ENCODE data around the gene KDM8. TPM values are rescaled to one million over a fixed set of nuclear protein-coding genes. Genes with fewer than 3 reads are reported as not detected.
"Not testable (repeated sequence)": the region's sequence is repeated elsewhere in the genome, so short reads cannot be mapped to it uniquely, and the experiment has no call there.

The KDM8 gene
- polyA plus RNA-seq, 12 donors = 4.1 to 21.3 (median 5.9) TPM; not detected in 1

DNA sequence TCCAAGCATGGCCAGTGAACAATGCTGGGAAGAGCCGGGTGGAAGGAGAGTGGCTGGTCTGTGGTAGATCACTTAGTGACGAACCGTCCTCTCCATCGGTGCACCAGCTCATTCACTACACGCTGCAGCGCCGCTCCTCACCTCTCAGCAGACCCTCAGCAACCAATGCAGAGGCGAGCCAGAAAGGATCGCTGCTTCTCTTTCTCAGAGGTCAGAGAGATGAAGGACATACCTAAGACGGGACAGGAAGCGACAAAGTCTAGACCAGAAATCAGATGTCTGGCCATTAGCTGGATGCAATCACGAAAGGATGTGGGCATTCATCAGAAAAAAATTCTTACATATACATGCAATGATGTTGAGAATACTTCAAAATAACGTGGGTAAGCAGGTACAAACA, 38.3 kb downstream of the KDM8 start:
- no peak for DNase-seq

DNA sequence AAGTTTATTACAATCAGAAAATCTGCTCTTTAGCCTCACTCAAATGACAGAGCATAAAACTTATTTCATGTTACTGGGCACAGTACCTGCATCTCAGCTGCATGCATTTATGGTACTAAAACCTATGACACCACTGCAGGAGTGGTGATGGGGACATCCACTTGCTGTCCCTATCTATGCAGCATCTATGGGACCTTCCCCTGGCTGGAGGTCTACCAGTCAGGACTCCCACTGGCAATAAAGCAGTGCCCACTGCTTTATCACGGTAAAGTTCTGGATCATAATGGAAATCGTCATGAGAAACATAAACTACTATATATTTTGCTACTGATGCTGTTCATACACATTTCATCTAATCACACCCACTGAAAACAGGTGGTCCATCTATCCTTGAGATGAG, 39.1 kb downstream of the KDM8 start:
- DNase-seq = no peak

DNA sequence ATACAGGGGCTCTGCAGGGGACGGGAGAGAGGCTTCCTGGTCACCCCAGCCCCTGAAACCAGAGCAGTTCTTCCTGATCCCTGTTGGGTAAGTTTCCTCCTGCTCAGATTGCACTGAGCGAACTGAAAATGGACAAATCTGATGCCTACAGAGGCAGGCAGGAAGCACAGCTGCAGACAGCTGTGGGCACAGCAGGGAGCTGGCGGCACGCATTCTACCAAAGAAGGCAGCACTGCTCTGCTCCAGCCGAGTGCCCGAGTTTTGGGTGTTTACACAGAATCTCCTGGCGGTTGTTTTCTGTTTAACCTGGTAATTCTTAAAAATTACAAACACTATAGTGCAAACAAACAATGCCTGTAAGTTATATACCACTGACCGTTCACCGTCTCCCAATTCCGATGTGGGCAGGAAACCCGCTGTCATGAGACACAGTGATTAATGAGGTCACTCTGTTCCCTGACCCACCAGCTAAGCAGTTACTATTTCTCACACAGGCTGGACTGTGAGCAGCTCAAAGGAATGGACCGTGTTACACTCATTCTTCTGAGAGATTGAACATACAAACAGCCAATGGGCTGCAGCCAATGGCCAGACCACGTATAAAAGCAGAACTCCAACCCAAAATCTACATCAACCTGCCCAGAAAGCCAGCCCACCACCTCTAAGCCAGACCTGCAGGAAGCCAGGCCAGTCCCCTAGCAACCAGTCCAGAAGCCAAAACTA, 39.7 kb downstream of the KDM8 start:
- no peak for DNase-seq

DNA sequence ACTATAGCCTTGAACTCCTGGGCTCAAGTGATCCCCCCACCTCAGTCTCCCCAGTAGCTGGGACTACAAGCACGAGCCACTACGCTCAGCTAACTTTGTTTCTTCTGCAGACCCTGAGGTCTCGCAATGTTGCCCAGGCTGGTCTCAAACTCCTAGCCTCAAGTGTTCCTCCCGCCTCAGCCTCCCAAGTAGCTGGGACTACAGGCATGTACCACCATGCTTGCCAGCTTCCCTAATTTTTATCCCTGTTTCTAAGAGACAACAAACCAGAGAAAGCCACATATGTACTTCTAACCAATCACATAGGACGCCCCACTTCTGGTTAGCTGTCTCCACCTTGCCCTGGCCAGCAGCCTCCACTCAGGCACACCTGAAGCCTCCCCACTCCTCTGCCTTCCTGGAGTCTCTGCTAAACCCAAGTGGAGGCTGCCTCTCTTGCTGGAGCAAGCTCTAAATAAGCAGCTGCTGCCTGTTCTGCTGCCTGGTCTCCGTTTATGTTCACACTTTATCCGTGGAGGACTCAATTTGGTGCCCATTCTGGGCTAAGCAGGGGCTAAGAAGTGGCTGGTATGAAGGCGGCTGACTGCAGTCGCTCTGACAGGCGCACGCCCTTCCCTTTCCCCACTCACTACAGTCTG, 40.5 kb downstream of the KDM8 start:
- no peak for DNase-seq

DNA sequence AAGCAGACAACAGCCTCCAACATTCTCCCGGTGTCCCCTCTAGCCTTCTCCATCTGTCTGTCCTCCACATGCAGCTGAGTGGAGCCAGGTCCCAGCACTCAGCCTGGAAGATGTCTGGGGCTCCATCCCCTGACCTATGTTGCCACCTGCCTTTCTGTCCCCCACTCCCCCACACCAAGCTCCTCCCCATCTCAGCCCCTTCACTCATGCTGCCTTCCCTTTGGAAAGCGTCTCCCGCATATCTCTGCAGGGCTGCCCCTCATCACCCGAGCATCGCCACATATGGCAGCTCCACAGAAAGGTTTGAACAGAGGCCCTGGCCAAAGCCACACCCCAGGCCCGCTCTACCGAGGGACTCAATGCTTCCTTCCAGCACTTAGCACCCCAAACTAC, 41.0 kb downstream of the KDM8 start:
- DNase-seq = no peak

DNA sequence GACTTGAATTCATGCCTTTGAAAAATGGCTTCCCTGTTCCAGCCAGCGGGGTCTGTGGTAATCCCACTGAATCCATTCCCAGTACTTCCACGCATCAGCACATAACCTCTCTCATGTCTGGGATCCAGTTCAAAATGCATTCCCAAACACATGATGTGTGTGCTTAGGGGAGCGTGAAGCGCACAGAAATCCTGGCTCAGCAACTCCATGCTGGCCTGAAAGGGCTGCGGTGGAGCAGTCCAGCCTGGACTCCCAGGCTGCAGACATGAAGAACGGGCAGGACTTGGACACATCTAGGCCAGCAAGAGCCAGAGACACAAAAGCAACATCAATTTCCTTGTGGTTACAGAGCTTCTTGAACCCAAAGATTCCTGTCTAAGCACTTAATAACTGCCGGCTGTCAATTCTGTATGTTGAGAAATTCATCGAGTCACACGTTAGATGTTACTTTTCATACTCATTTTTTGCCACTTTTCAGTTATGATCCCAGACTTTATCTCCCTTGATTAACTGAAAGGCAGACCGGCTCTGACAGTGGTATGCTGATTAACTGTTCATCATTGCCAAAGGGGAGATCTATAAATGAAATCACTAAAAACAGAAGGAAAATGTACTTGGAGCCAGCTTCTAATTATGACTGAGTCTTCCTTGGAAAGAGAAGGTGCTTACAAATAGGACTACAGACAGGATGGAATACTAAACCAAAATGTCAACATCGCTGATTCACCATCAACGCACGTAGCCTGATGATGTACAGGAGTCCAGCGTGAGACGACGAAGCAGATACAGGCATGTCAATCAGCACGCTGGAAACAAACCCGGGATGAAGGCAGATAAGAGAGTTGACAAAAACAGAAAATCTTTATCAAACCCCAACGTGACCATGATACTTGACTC, 42.2 kb downstream of the KDM8 start:
- DNase-seq = peak; percentile 93

DNA sequence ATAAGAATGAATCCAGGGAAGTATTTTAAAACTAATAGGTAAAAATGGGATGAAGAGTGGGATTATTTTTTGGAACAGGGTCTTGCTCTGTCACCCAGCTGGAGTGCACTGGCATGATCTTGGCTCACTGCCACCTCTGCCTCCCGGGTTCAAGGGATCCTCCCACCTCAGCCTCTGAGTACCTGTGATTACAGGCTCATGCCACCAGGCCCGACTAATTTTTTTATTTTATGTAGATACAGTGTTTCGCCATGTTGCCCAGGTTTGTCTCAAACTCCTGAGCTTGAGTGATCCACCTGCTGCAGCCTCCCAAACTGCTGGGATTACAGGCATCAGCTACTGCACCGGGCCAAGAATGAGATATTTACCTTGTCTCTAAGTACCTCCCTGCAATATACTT, 43.1 kb downstream of the KDM8 start:
- DNase-seq = no peak

DNA sequence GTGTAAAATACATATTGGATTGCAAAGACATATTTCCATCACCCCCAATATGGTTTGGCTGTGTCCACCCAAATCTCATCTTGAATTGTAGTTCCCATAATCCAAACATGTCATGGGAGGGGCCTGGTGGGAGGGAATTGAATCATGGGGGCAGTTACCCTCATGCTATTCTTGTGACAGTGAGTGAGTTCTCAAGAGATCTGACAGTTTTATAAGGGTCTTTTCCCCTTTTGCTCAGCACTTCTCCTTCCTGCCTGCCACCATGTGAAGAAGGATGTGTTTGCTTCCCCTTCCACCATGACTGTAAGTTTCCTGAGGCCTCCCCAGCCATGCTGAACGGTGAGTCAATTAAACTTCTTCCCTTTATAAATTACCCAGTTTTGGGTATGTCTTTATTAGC, 43.8 kb downstream of the KDM8 start:
- DNase-seq = not testable (repeated sequence)

DNA sequence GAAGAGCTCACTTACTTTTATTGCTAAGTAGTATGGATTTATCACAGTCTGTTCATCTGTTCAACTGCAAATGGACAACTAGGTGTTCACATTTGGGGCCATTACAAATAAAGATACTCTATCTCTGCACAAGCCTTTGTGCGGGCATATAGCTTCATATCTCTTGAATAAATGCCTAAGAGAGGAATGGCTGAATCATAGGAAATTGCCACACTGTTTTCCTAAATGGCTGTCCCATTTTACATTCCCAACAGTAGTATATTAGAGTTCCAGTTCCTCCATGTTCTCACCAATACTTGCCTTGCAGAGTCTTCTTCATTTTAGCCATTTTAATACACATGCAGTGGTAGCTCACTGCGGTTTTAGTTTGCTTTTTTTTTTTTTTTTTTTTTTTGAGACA, 44.7 kb downstream of the KDM8 start:
- no peak for DNase-seq

DNA sequence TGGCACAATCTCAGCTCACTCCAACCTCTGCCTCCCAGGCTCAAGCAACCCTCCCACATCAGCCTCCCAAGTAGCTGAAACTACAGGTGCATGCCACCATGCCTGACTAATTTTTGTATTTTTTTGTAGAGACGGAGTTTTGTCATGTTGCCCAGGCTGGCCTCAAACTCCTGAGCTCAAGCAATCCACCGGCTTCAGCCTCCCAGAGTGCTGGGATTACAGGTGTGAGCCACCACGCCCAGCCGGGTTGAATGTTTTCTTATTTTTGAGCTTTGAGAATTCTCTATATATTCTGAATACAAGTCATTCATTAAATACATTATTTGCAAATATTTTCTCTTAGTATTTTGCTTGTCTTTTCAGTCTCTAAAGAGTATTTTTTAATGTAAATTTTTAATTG, 45.6 kb downstream of the KDM8 start:
- DNase-seq = not testable (repeated sequence)

DNA sequence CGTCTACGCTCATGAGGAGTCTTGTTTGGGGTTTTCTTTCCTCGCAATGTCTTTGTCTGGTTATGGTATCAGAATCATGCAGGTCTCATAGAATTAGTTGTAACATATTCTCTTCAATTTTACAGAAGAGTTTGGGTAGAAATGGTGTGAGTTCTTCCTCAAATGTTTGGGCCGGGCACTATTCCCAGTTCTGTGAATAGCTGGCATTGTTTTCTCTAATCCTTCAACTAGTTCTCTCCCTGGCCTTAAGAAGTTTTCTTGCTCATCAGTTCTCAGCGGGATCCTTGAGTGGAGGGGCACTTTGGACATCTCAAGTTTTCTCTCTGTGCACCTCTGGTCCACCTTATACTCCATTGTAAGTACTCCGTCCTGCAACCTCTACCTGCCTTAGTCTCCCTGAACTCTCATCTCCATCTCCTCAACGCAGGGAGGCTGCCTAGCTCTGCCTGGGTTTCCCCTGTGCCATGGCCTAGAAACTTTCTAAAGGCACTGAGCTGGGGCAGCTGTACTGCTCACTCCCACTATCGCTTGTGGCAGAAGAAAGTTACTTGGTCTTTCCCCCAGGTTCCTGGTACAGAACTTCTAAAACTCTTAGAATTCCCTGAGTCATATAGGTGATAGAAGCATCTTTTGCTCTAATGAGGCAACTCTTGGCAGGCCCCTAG, 48.3 kb downstream of the KDM8 start:
- no peak for DNase-seq

DNA sequence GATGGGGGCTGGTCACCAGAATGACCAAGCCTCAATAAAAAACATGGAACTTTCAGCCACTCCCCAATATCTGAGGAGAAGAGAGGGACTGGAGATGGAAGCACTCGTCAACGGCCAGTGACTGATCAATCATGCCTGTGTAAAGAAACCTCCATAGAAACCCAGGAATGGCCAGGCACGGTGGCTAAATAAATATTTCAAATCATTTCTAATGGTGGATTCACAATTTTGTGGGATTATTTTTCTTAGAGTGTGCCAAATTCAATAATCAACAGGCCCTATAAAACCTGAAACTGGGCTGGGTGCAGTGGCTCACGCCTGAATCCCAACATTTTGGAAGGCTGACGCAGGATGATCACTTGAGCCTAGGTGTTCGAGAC, 48.9 kb downstream of the KDM8 start:
- no peak for DNase-seq

DNA sequence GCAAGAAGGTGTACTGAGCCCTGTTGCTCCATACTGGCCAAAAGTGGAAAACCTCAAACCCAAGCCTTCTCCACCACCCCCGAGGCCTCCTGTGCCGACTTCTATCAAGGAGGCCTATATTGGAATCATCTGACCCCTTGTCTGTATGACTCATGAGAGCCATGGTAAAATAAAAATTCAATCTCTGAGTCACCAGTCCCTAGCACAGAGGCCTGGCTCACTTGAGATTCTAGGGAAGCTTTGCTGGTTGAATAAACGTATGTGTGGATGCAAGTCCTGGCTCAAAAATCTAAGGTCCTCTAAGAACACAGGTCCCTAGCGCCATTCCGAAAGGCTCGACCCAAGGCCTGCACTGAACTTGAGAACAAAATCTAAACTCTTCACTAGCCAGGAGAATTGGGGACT, 50.2 kb downstream of the KDM8 start:
- DNase-seq = no peak

DNA sequence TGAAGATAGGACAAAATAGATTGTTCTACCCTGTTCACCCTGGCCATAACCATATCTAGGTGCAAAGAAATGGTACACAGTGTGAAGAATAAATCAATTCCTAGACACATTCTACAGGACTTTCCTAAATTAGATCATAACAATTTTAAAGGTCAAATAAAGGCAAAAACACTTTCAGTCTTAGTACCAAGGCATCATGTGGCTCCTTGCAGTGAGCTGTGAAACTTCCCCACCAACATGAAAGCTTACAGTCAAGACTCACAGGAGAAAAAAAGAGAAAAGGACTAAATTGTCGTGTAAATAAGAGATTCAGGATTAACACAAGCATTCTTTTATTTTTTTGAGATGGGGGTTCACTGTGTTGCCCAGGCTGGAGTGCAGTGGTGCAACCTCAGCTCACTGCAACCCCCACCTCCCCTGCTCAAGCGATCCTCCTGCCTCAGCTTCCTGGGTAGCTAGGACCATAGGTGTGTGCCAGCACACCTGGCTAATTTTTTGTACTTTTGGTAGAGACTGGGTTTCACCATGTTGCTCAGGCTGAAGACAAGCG, 51.0 kb downstream of the KDM8 start:
- no peak for DNase-seq

DNA sequence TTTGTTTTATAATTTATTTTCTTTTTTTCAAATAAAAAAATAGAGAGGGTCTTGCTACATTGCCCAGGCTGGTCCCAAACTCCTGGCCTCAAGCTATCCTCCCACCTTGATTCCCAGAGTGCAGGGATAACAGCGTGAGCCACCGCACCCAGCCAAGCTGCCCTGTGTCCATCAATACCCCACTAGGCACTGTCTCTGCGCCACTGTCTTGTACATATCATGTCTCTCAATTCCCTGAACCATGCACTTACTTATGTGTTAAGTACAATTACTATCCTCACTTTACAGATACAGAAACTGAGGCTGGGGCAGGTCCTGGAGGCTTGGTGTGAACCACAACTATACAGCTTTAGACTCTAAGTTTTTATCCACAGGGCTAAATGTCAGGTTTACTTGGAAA, 53.5 kb downstream of the KDM8 start:
- DNase-seq = no peak

DNA sequence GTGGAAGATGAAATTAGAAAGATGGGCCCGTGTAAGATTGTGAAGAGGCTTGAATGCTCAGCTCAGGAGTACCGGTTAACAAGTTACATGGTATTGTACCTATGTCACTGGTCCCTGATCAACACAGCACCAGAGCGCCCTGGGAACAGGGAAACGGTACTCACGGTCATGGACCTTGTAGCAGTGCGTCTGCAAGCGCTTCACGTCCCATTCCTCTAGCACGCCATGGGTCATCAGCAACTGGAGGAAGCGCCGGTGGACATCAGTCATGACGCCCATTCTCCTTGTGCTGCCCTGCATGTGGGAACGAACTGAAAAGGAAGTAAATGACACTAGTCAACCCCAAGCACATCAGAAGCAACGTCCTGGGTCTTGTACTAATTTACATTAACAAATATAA, 53.9 kb downstream of the KDM8 start:
- DNase-seq = no peak

DNA sequence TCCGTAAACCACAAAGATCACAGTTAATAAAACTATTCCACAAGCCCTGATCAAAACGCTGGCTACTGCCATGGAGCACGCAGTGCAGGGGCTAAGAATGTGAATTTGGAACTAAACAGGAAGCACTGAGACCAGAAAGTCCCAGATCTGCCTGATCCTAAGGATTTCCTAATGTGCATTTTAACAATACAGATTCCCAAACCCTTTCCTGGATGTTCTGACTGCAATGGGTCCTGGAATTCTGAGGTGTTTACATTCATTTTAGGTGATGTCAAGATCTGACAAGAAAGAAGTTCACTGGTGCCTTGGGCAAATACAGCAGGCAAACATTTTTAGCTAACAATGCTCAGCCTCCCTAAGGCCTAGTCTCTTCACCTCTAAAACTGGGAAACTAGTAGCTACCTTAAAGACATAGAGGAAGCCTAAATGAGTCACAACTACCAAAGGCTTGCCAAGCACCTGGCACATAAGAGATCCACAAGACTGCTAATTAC, 55.0 kb downstream of the KDM8 start:
- DNase-seq = no peak

DNA sequence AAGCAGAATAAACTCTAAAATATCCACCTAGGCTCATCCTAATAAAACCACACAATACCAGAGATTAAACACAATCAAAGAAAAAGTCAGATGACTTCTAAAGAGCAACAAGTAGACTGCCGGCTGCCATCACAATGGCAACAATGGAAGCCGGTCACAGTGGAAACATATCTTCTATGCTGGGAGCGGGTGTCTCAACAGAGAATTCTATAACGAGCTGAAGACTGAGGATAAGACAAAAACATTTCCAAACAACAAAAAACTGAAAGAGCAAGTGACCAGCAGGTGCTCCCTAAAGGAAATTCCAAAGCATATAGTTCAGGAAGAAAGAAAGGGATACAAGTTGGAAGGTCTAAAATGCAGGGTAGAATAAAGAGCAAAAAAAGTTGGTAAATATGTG, 56.4 kb downstream of the KDM8 start:
- DNase-seq = no peak

DNA sequence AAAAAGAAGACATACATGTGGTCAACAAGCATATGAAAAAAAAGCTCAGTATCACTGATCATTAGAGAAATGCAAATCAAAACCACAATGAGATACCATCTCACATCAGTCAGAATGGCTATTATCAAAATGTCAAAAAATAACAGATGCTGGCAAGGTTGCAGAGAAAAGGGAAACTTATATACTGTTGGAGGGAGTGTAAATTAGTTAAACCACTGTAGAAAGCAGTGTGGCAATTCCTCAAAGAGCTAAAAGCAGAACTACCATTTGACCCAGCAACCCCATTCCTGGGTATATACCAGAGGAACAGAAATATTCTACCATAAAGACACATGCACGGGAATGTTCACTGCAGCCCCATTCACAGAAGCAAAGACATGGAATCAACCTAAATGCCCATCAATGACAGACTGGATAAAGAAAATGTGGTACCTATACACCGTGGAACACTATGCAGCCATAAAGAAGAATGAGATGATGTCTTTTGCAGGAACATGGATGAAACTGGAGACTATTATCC, 59.6 kb downstream of the KDM8 start:
- DNase-seq = not testable (repeated sequence)

DNA sequence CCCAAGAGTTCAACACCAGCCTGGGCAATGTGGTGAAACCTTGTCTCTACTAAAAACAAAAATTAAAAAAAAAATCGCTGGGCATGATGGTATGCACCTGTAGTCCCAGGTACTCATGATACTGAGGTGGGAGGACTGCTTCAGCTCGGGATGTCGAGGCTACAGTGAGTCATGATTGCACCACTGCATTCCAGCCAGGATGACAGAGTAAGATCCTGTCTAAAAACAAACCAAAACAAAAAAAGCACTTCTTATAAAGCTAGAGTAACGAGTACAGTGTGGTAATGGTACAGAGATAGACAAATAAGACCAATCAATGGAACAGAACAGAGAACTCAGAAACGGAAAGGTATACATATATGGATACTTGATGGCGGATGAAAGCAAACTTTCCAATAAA, 60.8 kb downstream of the KDM8 start:
- DNase-seq = no peak

DNA sequence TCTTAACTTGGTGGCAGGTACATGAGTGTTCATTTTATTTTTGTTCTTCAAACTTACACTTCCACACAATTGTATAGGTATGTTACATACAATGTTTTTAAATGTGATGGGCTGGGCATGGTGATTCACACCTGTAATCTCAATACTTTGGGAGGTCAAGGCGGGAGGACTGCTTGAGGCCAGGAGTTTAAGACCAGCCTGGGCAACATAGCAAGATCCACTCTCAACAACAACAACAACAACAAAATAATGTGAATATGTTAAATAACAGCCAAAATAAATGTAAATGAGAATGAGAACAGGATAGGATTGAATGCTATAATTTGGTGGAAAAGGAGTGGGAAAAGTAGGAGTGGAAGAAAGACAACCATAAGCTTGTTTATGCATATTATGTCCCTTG, 62.7 kb downstream of the KDM8 start:
- DNase-seq = no peak

Measured in muscle of arm (tissue), 12 donors.